NCI-H187 treated with DMSO at 0.1 percent for 48 hours (cell line): ENCODE data around the gene KLHL2.
"Not testable (repeated sequence)": the region's sequence is repeated elsewhere in the genome, so short reads cannot be mapped to it uniquely, and the experiment has no call there.

Source experiments
- DNase-seq: peaks from one replicate; lab custom pipeline; 2025; lab: John Stamatoyannopoulos, UW

Gene KLHL2

GRCh38 chr4:165234766-165235165 is 27.4 kb downstream of the KLHL2 start:
- DNase-seq, result no peak

- DNase-seq, result not testable (repeated sequence)
Observed at GRCh38 chr4:165236852-165237251, 29.5 kb downstream of the KLHL2 start.

GRCh38 chr4:165238041-165238640 is 30.8 kb downstream of the KLHL2 start:
- DNase-seq, result not testable (repeated sequence)

DNA sequence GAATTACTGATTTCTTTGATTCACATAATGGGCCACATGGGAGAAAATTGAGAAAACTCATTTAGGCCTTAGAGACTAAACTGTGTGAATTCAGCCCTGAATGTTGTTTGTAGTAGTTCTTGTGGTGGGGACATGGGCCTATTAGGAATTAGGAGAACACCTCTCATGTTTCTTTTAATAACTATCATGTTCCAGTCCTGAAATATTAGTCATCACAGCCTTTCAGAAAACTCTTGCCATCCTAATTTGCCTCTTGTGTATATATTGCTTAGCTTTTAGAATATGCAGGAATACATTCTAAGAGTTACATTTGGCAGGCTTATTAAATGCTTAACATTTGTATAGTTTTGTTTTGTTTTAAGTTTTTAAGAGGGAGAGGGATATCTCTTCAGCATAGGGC is 33.4 kb downstream of the KLHL2 start:
- not testable (repeated sequence) for DNase-seq

DNA sequence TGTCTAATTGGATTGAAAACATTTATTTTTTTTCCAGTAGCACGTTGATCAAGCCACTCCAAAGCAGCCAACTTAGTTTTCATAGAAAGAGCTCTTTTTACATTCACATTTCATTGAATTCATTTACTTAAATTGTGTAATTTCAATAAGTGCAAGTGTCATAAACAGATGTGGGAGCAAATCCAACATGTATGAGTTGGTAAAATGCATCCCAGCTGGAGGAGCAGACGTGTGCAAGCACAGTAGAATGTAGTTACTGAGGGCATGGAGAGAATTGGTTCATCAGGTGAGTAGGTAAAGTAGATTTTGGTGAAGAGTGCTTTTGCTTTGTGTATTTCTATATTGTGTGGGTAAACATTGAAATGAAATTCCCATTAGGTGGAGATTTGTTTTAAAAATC is 36.8 kb downstream of the KLHL2 start:
- DNase-seq, result not testable (repeated sequence)

GRCh38 chr4:165244587-165245186 is 37.3 kb downstream of the KLHL2 start:
- not testable (repeated sequence) for DNase-seq

DNA sequence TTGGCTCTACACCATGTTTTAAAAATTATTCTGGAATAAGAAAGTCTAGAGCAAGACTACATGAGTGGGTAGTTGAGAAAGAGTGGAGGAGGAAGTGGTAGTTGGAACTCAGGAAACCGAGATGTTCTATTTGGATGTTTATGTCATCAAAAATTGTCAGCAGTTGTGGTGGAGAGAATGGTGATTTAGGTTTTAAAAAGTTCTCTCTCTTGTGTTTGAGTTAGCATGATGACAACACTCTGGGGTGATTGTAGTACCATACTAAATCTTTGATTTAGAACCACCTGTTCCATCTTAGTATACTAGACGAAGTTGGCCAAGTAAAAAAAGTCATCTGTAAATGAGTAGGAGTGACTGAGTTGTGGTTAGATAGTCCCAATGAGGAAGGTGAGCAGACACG is 40.7 kb downstream of the KLHL2 start:
- no peak for DNase-seq

- DNase-seq, result not testable (repeated sequence)
Observed at GRCh38 chr4:165248904-165249303, 41.5 kb downstream of the KLHL2 start.

DNA sequence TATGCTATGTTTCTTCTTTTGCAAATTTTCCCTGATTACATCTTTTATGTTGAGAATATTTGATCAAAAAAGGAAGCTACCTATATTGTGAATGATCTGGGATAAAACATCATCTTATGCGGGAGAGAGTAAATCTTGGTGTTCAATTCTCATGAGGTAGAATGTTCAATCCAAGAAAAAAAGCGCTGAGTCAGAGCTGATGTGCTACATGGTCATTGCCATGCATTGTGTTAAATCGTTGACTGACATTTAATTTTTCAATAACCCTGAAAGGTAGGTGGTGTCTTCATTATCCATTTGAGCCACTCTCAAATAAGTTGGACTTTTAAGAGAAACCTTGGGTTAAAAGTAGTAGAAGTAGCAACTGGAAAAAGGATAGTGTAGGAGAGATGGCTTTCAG is 47.4 kb downstream of the KLHL2 start:
- DNase-seq, result not testable (repeated sequence)

- not testable (repeated sequence) for DNase-seq
Observed at GRCh38 chr4:165255439-165255838, 48.1 kb downstream of the KLHL2 start.

DNA sequence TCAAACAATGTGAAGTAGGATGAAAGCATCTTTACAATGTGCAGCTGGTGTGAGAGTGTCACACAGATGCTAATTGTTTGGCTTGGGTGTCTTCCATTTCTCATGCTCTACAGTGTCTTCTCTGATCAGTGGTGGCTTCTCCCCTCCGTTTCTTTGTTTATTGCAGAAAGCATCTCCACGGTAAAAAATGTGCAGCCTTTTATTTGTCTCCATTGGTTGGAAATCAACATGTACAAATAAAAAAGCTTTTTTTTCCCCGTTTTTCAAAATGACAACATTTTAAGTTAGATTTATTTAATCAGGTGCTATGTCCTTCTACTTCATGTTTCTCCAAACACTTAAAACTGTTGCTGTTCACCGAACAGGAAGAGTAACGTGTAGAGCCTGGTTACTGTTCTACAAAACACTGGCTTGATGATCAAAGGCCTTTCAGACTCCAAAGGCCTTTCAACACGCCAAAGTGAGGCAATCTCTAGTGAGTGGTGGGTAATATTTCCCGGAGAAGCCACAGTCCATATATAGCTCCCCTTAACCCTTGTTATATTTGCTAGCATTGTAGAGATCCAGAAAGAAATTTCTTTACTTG is 48.8 kb downstream of the KLHL2 start:
- not testable (repeated sequence) for DNase-seq

- DNase-seq, result not testable (repeated sequence)
Observed at GRCh38 chr4:165259776-165260175, 52.4 kb downstream of the KLHL2 start.

GRCh38 chr4:165262306-165262705 is 54.9 kb downstream of the KLHL2 start:
- not testable (repeated sequence) for DNase-seq

DNA sequence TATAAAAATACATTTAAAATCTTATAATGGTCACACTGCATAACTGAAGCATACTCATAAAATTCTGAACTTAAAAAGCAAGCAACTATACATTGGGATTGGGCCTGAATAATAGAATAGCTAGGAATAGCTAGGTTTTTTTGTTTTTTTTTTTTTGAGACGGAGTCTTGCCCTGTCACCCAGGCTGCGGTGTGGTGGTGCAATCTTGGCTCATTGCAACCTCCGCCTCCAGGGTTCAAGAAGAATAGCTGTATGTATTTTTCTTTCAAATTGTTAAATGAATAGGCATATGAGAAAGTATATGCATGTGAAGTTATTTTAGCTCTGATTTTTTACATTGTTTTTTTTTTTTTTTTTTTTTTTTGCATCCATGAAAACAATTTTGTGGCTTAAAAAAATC is 56.1 kb downstream of the KLHL2 start:
- not testable (repeated sequence) for DNase-seq

GRCh38 chr4:165269931-165270330 is 62.6 kb downstream of the KLHL2 start:
- not testable (repeated sequence) for DNase-seq

DNA sequence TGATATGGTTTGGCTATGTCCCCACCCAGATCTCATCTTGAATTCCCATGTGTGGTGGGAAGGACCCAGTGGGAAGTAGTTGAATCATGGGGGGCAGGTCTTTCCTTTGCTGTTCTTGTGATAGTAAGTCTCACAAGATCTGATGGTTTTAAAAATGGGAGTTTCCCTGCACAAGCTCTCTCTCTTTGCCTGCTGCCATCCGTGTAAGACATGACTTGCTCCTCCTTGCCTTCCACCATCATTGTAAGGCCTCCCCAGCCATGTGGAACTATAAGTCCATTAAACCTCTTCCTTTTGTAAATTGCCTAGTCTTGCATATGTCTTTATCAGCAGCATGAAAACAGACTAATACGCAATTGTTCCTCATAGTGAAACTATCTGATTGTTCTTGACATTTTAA is 66.1 kb downstream of the KLHL2 start:
- not testable (repeated sequence) for DNase-seq

- not testable (repeated sequence) for DNase-seq
Observed at GRCh38 chr4:165275357-165275756, 68.0 kb downstream of the KLHL2 start.

GRCh38 chr4:165279531-165279930 is 72.2 kb downstream of the KLHL2 start:
- not testable (repeated sequence) for DNase-seq

GRCh38 chr4:165284697-165285096 is 77.3 kb downstream of the KLHL2 start:
- not testable (repeated sequence) for DNase-seq

- not testable (repeated sequence) for DNase-seq
Observed at GRCh38 chr4:165286619-165287340, 79.4 kb downstream of the KLHL2 start.

DNA sequence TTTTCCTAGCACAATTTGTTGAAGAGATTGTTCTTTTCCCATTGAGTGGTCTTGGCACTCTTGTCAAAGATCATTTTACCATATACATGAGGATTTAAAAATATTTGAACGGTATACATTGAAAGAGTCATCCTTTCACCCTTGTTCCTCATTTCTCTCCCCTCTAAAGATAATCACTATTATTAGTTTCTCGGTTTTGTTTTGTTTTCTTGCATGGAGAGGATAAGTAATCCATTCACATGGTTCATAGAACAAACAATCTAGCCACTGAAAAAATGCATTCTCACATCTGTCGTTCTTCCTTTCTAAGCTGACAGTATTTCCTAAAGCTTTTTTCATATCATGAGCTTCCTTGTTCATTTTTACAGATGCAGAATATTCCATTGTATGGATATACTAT is 80.9 kb downstream of the KLHL2 start:
- DNase-seq, result no peak

- DNase-seq, result no peak
Observed at GRCh38 chr4:165288639-165289422, 81.5 kb downstream of the KLHL2 start.
